ENCODE results near the gene CHD2.

- TF ChIP-seq CTCF (IDR thresholded peaks at IDR 0.05; ENCODE audit: borderline replicate concordance, extremely low read depth, low read length, poor library complexity, severe bottlenecking) (no peak), EZH2 (IDR thresholded peaks at IDR 0.05; ENCODE audit: borderline replicate concordance, low read depth, low read length, severe bottlenecking) (no peak)
Observed at GRCh38 chr15:93073465-93073952, 173.4 kb downstream of the CHD2 start.
